Endodermal cell (in vitro differentiated cells): Measurements from ENCODE around the gene RPS26. TPM values are rescaled to one million over a fixed set of nuclear protein-coding genes. Genes with fewer than 3 reads are reported as not detected.
"Not testable (repeated sequence)": the region's sequence is repeated elsewhere in the genome, so short reads cannot be mapped to it uniquely, and the experiment has no call there.

Source experiments
- DNase-seq: peaks from one replicate; pipeline ENCODE4 v3.0.0-alpha.2; 2017
- H3K27ac ChIP-seq: 2 replicates; pipeline ENCODE4 v1.5.1; 2013; ENCODE audit warnings: mild to moderate bottlenecking, low read depth, low read length, moderate library complexity
- H3K27me3 ChIP-seq: 2 replicates; pipeline ENCODE4 v1.6.1; 2013; ENCODE audit warnings: mild to moderate bottlenecking, low read length, moderate library complexity; ENCODE audit not compliant: insufficient read depth, control insufficient read depth, poor library complexity, severe bottlenecking
- H3K36me3 ChIP-seq: 2 replicates; pipeline ENCODE4 v1.7.0; 2013; ENCODE audit warnings: mild to moderate bottlenecking, low read length, moderate library complexity; ENCODE audit not compliant: control insufficient read depth, insufficient read depth
- H3K4me1 ChIP-seq: one replicate; pipeline ENCODE4 v1.7.0; 2013; ENCODE audit warnings: low read length; ENCODE audit not compliant: control insufficient read depth, insufficient read depth
- H3K4me3 ChIP-seq: 2 replicates; pipeline ENCODE4 v1.5.1; 2013; ENCODE audit warnings: mild to moderate bottlenecking, low read length, moderate library complexity
- H3K9ac ChIP-seq: 2 replicates; pipeline ENCODE4 v1.6.1; 2013; ENCODE audit warnings: mild to moderate bottlenecking, low read length, moderate library complexity; ENCODE audit not compliant: poor library complexity, severe bottlenecking; ENCODE audit errors: extremely low read depth
- H3K9me3 ChIP-seq: 2 replicates; pipeline ENCODE4 v1.6.1; 2013; ENCODE audit warnings: mild to moderate bottlenecking, low read length, moderate library complexity; ENCODE audit not compliant: control insufficient read depth
- H3K27ac Mint-ChIP-seq: 2 replicates; pipeline ENCODE4 v1.8.0; 2020; ENCODE audit warnings: mixed read lengths
- H3K27me3 Mint-ChIP-seq: 2 replicates; pipeline ENCODE4 v1.8.0; 2021; ENCODE audit warnings: mild to moderate bottlenecking, mixed read lengths; ENCODE audit not compliant: insufficient read depth
- H3K36me3 Mint-ChIP-seq: 2 replicates; pipeline ENCODE4 v1.8.0; 2020; ENCODE audit warnings: low read depth, mixed read lengths
- H3K4me1 Mint-ChIP-seq: 2 replicates; pipeline ENCODE4 v1.8.0; 2020; ENCODE audit warnings: mixed read lengths
- H3K4me3 Mint-ChIP-seq: 2 replicates; pipeline ENCODE4 v1.8.0; 2020; ENCODE audit warnings: mild to moderate bottlenecking, moderate library complexity, mixed read lengths
- H3K9me3 Mint-ChIP-seq: 2 replicates; pipeline ENCODE4 v1.8.0; 2020; ENCODE audit warnings: mild to moderate bottlenecking, mixed read lengths
- CTCF ChIP-seq: fragments of 200-600 bp; sonication (generic); conservative IDR thresholded peaks from 2 replicates; pipeline ENCODE4 v1.5.0; 2021; ENCODE audit warnings: antibody characterized with exemption, mild to moderate bottlenecking
- WGBS, 2 experiments: methylation state at CpG; one replicate each; pipeline versions ENCODE4 v1.1.5 to v1.1.7; 2013; ENCODE audit warnings: missing lambda C conversion rate in 2 of 2, mixed read lengths in 1 of 2; ENCODE audit not compliant: insufficient coverage in 1 of 2, insufficient read length in 1 of 2; 5-methylcytosine and 5-hydroxymethylcytosine counted together
- total RNA-seq, 2 donors: library from RNA; stranded (reverse); fragmentation: NEBNext Ultra II Directional in 1 of 2; extraction: Animal tissue kit (Norgen Biotek cat#: 25700) in 1 of 2; gene quantifications; 2 replicates in 1 of 2; 3 replicates in 1 of 2; pipeline ENCODE4 v1.2.1, GENCODE V29; 2021

Gene RPS26
- total RNA-seq, 2 donors from 2014 or later: 35.8 to 58.6 TPM

- Mint-ChIP-seq H3K27me3 (no peaks in the 10 kb centered on the region), H3K27ac (no peak overlapping the region), H3K9me3 (peaks cover 7% of the 10 kb centered on the region), H3K36me3 (no peaks in the 10 kb centered on the region), H3K4me1 (peaks cover 3% of the 10 kb centered on the region), H3K4me3 (no peak overlapping the region)
- H3K9ac ChIP-seq: no peak overlapping the region
- no peak for DNase-seq
- H3K4me1 ChIP-seq: no peaks in the 10 kb centered on the region
- no peak for TF ChIP-seq CTCF
- no peaks in the 10 kb centered on the region for H3K9me3 ChIP-seq
- H3K4me3 ChIP-seq: no peak overlapping the region
- no peak overlapping the region for H3K27ac ChIP-seq
- no peaks in the 10 kb centered on the region for H3K36me3 ChIP-seq
- 82 to 92% methylated on average over 3 to 5 of the region's 5 CpGs for WGBS, 2 experiments
- no peaks in the 10 kb centered on the region for H3K27me3 ChIP-seq
Measured at GRCh38 chr12:56074396-56074795, 32.7 kb downstream of the RPS26 start.

- not testable (repeated sequence) for H3K27ac ChIP-seq, H3K36me3 ChIP-seq, H3K4me3 ChIP-seq, H3K4me3 Mint-ChIP-seq, H3K27me3 ChIP-seq, H3K27ac Mint-ChIP-seq, H3K9me3 Mint-ChIP-seq, H3K9ac ChIP-seq, H3K27me3 Mint-ChIP-seq, H3K4me1 ChIP-seq, DNase-seq, H3K36me3 Mint-ChIP-seq, H3K9me3 ChIP-seq
- 91 to 96% methylated on average over 6 to 9 of the region's 9 CpGs for WGBS, 2 experiments
- H3K4me1 Mint-ChIP-seq: peaks cover 16% of the 10 kb centered on the region
Measured at GRCh38 chr12:56077966-56078365, 36.2 kb downstream of the RPS26 start.

- H3K9me3 Mint-ChIP-seq: peaks cover 7% of the 10 kb centered on the region
- Histone ChIP-seq H3K36me3 (no peaks in the 10 kb centered on the region), H3K27me3 (no peaks in the 10 kb centered on the region), H3K4me1 (no peaks in the 10 kb centered on the region), H3K9ac (no peak overlapping the region), H3K27ac (no peak overlapping the region), H3K4me3 (peak overlapping the region; percentile 95), H3K9me3 (no peaks in the 10 kb centered on the region)
- peak overlapping the region; percentile 81 for H3K4me3 Mint-ChIP-seq
- DNase-seq: no peak
- no peaks in the 10 kb centered on the region for H3K27me3 Mint-ChIP-seq
- 100% methylated on average over 1 of the region's 1 CpG; no CpG with 5 or more reads in 1 of the 2 experiments for WGBS, 2 experiments
- H3K36me3 Mint-ChIP-seq: no peaks in the 10 kb centered on the region
- TF ChIP-seq CTCF: no peak
- H3K4me1 Mint-ChIP-seq: peaks cover 16% of the 10 kb centered on the region
- H3K27ac Mint-ChIP-seq: peak overlapping the region; percentile 95
Measured at GRCh38 chr12:56078427-56078826, 36.7 kb downstream of the RPS26 start.
